DMS153 (cell line): ENCODE results near the gene FAM219B.
"Not testable (repeated sequence)": the region's sequence is repeated elsewhere in the genome, so short reads cannot be mapped to it uniquely, and the experiment has no call there.

ENCODE experiments used
- DNase-seq: peaks from one replicate; lab custom pipeline; 2025; lab: John Stamatoyannopoulos, UW

Gene FAM219B, protein sequence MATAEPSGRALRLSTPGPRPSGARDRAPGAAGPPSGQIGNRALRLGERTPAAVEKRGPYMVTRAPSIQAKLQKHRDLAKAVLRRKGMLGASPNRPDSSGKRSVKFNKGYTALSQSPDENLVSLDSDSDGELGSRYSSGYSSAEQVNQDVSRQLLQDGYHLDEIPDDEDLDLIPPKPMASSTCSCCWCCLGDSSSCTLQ

GRCh38 chr15:74906450-74907162, at the start of gene FAM219B:
FAM219B (minus strand) TSS chr15:74906851; CDS start chr15:74906800, 51 bp downstream.
- DNase-seq, result peak; percentile 2

DNA sequence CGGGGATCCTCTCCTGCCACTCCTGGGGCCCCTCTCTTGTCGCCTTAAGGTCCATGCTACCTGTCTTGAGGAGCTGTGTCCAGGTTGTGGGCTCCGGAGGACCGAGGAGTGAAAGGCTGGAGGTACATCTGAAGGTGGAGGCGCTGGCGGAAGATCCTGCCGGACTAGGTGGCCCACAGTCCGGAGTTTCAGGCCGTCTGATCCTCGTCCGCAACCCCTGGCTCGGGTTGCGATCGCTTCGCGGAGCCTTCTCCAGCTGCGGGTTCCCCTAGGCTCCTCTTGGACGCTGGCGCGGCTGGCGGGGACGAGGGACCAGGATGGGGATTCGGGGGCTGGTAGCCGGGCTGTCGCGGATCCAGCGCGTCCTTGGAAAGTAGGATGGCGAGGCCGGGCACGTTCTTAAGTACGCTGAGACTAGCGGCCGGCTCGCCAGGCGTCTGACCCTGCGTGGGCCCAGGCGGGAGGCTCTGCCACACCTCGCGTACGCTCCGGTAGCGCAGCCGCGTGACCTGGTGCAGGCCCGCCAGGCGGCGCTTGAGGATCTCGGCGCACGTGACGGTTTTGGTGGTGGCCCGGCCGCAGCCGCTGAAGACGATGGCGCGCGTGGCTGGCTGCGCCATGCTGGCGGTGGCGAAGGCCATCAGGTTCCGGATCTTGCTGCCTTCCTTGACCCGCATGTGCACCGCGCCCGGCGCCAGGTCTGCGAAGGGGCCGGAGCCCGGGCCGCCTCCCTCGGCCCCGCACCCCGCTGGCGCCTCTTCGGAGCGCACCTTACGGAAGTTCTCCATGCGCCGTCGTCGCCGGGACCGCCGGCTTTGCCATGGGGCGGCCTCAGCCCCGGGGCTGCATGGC, 49.4 kb upstream of the FAM219B start:
- no peak for DNase-seq

DNA sequence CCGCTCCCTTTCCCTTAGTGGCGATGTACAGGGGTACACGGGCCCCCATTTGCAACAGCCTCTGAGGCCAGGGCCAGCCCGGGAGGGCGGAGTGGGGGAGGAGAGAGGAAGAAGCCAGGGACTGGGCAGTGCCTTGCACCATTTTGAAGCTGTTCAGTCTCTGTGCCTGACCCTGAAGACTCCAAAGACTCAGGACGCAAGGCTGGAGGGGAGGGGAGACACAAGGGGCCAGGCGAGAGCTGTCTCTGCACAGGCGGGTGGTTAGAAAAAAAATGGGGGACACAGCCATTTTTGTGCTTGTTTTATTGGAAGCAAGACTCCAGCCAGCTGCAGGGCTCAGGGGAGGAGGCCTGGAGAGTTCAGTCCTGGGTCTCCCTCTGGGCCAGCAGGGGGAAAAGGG, 48.4 kb upstream of the FAM219B start:
- no peak for DNase-seq

DNA sequence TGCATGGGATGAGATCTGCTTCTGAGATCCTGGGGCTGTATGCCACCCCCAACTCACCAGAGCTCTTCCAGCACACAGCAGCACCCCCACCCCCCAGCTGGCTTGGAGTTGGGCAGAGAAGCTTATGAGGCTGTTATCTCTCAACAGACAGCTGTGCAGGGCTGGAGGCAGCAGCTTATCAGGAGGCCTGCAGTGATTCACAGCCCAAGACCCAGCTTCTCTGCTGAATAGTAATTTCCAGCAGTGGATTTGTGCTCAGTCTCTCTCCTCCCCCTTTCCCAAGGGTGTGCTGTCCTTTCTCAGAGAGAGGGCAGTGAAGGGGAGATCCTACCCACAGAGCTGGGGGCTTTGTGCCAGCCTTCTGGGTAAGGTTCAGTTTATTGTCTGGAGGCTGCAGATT, 47.9 kb upstream of the FAM219B start:
- DNase-seq, result no peak

- DNase-seq, result no peak
Measured at GRCh38 chr15:74951006-74951405, 44.4 kb upstream of the FAM219B start.

GRCh38 chr15:74950078-74950908, 43.6 kb upstream of the FAM219B start:
- peak; percentile 32 for DNase-seq

GRCh38 chr15:74937590-74938371, 31.1 kb upstream of the FAM219B start, which contains the start of gene COX5A:
COX5A (minus strand) TSS chr15:74938073; CDS start chr15:74938014, 59 bp downstream.
- DNase-seq, result peak; percentile 76

- no peak for DNase-seq
Measured at GRCh38 chr15:74937272-74937589, 30.6 kb upstream of the FAM219B start.

- DNase-seq, result not testable (repeated sequence)
Measured at GRCh38 chr15:74935193-74935592, 28.5 kb upstream of the FAM219B start.

DNA sequence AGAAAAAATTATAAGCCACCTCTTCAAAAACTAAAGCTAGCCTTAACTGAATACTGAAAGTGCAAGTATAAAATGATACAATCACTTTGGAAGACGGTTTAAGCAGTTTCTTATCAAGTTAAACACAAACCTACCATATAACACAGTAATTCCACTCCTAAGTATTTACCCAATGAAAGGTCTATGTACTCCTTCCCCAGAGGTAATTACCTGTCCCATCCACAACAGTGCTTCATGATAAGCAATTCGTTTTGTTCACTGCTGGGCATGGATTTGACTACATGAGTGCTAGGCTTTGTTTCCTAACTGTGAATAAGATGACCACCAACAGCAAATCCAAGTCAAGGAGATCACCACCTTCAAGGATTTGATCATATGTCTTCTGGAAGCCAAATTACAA, 26.9 kb upstream of the FAM219B start:
- no peak for DNase-seq

GRCh38 chr15:74928771-74929198, 22.1 kb upstream of the FAM219B start:
- no peak for DNase-seq

GRCh38 chr15:74924525-74924924, 17.9 kb upstream of the FAM219B start:
- DNase-seq, result no peak

- no peak for DNase-seq
Measured at GRCh38 chr15:74920456-74920855, 13.8 kb upstream of the FAM219B start.

DNA sequence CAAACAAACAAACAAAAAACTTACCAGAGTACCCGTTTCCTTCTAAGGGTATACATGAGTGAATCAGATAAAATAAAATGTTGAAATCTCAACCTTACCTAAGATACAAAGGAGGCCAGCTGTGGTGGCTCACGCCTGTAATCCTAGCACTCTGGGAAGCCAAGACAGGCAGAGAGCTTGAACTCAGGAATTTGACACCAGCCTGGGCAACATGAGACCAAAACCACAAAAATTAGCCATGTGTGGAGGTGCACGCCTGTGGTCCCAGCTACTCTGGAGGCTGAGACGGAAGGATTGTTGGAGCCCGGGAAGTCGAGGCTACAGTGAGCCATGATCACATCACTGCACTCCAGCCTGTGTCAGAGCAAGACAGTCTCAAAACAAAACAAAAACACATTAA, 11.0 kb upstream of the FAM219B start:
- no peak for DNase-seq

GRCh38 chr15:74913799-74914198, 7.1 kb upstream of the FAM219B start:
- not testable (repeated sequence) for DNase-seq

GRCh38 chr15:74913041-74913440, 6.4 kb upstream of the FAM219B start:
- DNase-seq, result no peak

DNA sequence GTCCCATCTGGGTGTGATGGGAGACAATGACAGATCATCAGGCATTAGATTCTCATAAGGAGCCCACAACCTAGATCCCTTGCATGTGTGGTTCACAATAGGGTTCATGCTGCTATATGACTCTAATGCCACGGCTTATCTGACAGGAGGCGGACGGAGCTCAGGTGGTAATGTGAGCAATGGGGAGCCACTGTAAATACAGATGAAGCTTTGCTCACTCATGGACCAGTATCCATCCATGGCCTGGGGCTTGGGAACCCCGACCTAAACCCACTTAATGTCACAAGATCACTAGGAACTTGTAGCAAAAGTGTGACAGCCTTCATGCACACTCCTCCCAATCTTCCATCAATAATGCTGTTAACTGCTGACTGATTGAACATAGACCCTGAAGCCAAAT, 2.0 kb upstream of the FAM219B start:
- DNase-seq, result no peak

GRCh38 chr15:74907163-74907870, 666 bp upstream of the FAM219B start:
- no peak for DNase-seq

GRCh38 chr15:74906067-74906449, 593 bp downstream of the FAM219B start:
- DNase-seq, result no peak

DNA sequence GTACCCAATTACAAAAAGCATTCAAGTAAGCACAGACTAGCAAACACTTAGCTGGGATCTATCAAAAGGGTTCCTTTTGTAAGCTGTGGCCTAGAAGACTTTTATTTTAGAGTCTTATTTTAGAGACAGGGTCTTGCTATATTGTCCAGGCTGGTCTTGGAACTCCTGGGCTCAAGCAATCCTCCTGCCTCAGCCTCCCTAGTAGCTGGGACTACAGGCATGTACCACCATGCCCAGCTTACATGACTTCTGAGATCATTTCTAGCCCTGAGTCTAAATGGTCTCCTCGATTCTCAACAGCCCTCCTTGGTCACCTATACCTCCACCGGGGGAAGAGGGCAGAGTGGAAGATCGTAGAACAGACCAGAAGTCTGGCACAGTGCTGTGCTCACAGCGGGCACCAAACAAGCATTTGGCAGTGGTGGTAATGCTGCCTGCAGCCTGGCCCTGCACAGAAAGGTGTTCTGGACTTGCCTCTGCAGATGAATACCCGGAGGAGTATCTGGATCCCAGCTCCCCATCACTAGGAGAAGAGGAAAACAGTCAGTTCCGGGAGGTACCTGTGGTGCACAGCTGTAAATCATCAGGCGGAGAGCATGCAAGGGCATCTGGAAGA, 2.4 kb downstream of the FAM219B start:
- DNase-seq, result no peak
